HG03575 (cell line): ENCODE results near the gene LTBP2.
"Not testable (repeated sequence)": the region's sequence is repeated elsewhere in the genome, so short reads cannot be mapped to it uniquely, and the experiment has no call there.

Experiments
- ATAC-seq: cut with Tn5 transposase; IDR thresholded peaks from one replicate; pipeline ENCODE4 v1.9.1; 2021; ENCODE audit not compliant: unreplicated experiment, insufficient number of reproducible peaks, low FRiP score; ENCODE audit errors: extremely low read depth

The LTBP2 gene

DNA sequence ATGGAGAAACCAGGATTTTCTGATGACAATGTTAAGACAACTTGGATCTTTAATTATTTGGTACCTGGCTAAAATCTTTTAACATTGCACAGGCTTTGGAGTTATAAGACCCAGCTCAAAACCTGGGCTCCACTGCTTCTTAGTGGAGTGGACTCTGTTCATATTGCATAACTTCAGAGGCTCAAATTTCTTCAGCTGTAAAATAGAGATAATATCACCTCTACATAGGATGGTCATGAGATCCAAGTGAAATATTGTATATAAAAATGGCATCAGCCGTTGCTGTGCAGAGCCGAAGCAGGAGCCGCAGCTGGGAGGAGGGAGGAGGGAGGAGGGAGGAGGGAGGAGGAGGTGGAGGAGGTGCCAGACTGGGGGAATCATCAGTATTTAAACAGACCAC, 129.5 kb downstream of the LTBP2 start:
- no peak for ATAC-seq

- ATAC-seq: no peak
Observed at GRCh38 chr14:74480046-74480445, 132.0 kb downstream of the LTBP2 start.

DNA sequence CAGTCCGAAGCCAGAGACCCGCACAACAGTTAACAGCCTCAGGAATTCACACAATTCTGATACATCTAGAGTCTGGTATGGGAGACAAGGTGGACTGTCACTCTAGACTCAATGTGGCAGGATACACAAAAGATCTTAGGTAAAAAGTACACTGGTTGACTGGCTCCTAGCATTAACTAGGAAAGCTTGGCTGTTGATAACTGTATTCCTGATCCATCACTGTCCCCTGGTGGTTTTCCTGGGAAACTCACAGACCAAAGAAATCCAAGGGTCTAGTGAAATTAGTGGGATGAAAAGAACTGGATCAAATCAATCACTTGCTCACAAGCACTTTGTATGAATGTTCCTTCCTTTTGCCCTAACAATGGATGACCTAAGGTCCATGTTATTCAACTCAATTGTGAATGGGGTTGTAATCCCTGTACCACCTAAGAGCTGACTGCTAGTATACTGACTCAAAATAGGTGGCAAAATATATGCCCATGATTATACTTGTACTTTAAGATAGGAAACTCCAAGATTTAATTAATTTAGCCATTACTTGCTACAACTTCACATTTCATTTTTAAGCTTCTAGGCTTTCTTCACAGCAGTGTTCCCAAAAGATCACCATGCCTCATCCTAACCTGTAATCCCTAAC, 132.9 kb downstream of the LTBP2 start:
- no peak for ATAC-seq

DNA sequence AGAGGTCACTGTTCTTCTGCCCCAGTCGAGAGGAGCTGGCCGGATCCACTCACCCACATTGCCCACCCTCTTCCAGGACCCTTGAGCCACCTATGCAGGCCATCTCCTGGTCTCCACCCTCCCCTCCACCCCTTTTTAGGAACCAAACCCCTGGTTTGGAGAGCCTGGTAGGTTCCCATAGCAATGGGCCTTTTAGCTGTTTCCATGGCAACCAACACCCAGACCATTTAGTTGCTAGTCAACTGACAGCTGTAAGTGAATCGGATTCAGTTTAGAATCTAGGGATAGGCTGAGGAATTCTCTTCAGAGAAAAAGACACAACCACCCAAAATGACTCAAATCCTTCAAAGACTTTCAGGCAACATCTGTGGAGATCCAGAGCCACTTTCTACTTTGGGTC, 135.4 kb downstream of the LTBP2 start:
- ATAC-seq: no peak

GRCh38 chr14:74476107-74476506, 135.9 kb downstream of the LTBP2 start:
- ATAC-seq: no peak

GRCh38 chr14:74475678-74476077, 136.4 kb downstream of the LTBP2 start:
- no peak for ATAC-seq

GRCh38 chr14:74474376-74474775, 137.7 kb downstream of the LTBP2 start:
- no peak for ATAC-seq

DNA sequence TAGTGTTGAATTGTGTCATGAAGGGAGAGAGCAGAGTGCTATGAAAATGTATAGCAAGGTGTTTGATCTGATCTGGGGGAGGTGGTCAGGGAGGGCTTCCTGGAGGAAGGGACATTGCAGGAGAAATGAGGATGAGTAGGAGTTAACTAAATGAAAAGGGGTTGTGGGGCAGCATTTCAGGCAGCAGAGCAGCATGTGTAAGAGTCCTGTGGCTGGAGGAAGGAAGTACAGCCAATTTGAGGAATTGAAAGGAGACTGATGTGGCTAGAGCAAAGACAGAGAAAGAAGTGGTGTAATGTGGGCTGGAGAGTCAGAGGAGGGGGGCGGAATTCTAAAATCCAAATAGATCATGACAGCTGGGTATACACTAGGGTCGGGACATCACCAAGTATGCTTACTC, 139.4 kb downstream of the LTBP2 start:
- ATAC-seq: no peak

DNA sequence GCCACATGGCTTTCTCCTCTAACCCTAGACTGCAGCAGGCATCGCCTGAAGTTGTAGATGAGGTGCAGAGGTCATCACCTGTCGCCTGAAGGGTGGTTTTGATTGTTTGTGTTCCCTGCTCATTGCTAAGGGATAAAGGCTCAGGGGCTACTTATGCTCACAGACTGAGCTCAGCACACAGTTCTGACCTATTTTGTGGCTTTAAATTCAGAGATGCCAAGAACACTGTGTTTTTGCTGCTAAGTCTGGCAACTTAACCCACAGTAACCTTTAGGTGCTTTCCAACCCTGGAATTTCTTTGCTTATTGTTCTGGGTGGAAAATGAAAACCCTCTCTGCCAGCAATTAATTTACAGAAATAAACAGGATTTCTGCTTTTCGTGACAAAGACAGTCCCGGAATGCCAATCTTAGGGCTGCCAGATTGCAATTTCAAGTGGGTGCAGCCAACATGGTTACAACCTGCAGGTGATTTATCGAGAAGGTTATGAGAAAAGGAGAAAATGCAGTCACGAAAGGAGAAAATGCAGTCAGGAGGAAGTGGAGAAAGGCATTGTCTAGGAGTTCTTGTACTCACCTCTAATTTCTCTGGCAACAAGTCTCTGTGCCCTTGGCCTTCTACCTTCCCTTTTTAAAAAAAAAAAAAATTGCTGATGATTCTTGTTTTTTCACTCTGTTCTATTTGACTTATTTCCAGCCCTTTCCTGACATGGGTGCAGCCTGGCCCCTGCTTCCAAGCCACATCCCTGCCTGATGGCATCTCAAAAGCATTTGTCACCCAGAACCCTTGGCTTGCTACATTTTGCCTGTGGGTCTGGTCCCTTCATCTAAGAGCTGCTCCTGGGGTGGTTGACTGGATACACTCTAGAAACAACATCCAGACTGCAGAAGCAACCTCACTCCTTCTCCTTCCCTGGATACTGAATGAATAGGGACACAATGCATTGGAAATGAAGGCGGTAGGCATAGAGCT, 142.2 kb downstream of the LTBP2 start:
- ATAC-seq: no peak

- no peak for ATAC-seq
Observed at GRCh38 chr14:74468513-74468912, 143.5 kb downstream of the LTBP2 start.

- no peak for ATAC-seq
Observed at GRCh38 chr14:74465335-74465734, 146.7 kb downstream of the LTBP2 start.

DNA sequence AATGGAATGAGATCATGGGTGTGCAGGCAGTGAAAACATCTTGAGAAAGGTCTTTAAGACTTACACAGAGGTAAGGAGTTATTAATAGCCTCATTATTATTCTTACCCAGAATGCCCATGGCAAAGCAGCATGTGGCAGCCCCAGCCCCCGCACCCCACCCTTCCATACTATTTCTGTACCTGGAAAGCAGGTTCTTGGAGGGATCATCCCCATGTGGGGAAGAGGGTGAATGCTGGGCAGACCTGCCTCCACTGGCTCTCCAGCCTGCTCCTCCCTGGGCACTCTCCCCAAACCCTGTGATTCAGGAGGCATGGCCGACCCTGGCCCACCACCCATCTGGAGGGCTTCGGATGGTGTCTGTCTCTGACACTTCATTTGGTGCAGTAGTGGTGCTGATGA, 147.3 kb downstream of the LTBP2 start:
- ATAC-seq: no peak

- no peak for ATAC-seq
Observed at GRCh38 chr14:74463697-74464096, 148.3 kb downstream of the LTBP2 start.

DNA sequence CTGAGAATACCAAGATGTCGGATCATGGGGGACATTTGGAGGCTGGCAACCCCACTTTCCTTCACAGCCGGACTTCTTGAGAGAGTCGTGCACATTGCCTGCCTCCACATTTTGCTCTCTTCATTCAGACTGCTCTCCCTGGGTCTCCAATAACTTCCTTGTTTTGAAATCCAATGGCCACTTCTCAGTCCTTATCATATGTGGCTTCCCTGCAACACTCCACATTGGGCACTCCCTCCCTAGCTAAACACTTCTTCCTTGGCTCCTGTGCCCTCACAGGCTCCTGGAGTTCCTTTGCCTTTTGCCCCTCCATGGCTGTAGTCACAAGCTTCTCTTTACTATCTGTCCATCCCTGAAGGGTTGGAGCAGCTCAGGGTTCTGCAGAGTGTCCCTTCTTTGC, 149.0 kb downstream of the LTBP2 start:
- ATAC-seq: no peak

- no peak for ATAC-seq
Observed at GRCh38 chr14:74459976-74460375, 152.1 kb downstream of the LTBP2 start.

- ATAC-seq: no peak
Observed at GRCh38 chr14:74459289-74459946, 152.6 kb downstream of the LTBP2 start.

DNA sequence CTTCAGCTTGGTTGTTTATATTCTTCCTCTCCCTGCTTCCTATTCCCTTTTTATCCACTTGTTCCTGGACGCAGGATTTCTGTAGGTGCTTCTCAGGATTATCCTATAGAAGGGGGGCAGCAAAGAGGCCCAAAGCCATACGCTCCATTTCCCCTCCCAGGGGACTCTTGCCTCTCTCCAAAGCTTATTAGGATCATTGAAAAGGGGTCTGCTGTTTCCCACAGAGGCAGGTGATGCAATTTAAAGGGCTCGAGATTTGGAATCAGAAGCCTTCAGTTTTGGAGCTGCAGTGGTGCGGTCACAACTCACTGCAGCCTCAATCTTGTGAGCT, 154.5 kb downstream of the LTBP2 start:
- ATAC-seq: no peak

GRCh38 chr14:74456684-74457564, 155.1 kb downstream of the LTBP2 start:
- no peak for ATAC-seq

DNA sequence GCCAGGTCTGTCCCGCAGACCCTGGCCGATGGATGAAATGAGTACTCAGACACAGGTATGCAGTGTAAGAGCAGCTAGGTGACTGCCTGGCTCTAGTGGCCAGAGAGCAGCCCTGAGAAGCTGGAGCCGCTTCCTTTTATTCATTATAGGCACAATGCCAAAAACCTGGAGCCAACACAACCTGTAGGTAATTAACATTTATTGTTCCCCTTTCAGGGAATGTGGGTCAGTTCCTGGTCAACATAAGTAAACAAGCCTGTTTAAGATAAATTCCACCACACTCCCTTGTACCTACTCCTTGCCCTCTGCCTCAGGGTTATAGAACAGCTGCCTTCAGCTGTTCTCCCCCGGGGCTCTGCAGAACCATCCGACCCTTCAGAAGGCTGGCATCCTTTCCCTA, 157.6 kb downstream of the LTBP2 start:
- ATAC-seq: not testable (repeated sequence)
